ENCODE results near the gene COL6A2. TPM values are rescaled to one million over a fixed set of nuclear protein-coding genes. Genes with fewer than 3 reads are reported as not detected.

COL6A2 gene
- total RNA-seq, 1 donor from 2014 or later, result 1,821 TPM

DNA sequence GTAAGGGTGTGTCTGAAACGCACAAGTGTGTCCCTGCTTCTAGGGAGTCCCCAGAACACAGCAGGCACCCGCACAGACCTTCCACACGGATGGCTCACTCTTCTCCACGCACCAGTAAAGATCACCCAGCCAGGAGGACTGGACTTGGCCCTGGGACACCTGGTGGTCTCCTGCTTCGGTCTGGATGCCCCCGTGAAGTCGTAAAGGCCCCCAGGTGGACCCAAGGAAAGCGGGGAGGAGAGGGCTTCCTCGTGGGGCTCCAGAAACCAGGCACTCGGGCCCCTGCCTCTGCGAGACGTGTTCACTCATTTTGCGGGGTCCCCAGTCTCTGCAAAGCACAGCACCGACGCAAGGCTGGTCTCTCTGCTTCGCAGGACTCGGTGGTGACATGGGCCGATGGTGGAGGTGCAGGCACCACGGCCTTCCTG, 20.2 kb upstream of the COL6A2 start:
- peak; percentile 80 for DNase-seq (ENCODE audit: extremely low spot score, unreplicated experiment)
- no peak overlapping the region for H3K27ac Mint-ChIP-seq (ENCODE audit: unreplicated experiment)
- H3K36me3 Mint-ChIP-seq (ENCODE audit: unreplicated experiment), result no peaks in the 10 kb centered on the region
- peaks cover 36% of the 10 kb centered on the region for H3K4me1 Mint-ChIP-seq (ENCODE audit: unreplicated experiment)
- H3K4me3 Mint-ChIP-seq (ENCODE audit: unreplicated experiment), result no peak overlapping the region
- H3K27me3 Mint-ChIP-seq (ENCODE audit: unreplicated experiment), result no peaks in the 10 kb centered on the region
- TF ChIP-seq CTCF (IDR thresholded peaks at IDR 0.05), result no peak
- H3K9me3 Mint-ChIP-seq (ENCODE audit: unreplicated experiment), result no peaks in the 10 kb centered on the region

DNA sequence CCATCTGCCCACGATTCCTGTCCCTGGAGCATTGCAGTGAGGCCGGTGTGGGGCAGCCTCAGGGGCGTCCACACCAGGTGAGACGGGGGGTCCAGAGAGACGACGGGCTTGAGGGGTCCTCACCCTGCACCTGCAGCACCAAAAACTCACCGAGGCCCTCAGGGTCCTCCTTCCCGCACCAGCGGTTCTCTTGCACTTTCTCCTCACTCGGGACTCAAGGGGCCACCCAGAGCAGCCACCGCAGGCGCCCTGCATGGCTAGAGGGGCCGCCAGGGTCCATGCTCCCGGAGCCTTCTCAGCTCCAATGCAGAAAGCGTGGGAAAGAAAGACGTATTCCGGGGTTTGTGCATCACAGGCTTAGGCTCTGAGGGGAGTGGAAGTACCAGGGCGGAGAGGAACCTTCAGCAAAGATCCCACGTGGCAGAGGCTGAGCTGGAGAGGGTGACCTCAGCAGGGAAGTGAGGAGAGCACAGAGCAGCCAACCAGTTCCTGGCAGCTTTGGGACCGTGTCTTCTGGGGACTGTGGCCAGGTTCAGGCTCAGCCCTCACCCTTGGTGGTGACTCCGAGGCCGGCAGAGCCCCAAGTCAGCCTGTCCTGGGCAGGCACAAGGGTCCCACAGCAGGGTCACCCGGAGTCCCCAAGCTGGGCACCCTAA, 19.5 kb upstream of the COL6A2 start:
- H3K27me3 Mint-ChIP-seq (ENCODE audit: unreplicated experiment), result no peaks in the 10 kb centered on the region
- DNase-seq (ENCODE audit: extremely low spot score, unreplicated experiment), result peak; percentile 81
- H3K27ac Mint-ChIP-seq (ENCODE audit: unreplicated experiment), result peak overlapping the region; percentile 75

DNA sequence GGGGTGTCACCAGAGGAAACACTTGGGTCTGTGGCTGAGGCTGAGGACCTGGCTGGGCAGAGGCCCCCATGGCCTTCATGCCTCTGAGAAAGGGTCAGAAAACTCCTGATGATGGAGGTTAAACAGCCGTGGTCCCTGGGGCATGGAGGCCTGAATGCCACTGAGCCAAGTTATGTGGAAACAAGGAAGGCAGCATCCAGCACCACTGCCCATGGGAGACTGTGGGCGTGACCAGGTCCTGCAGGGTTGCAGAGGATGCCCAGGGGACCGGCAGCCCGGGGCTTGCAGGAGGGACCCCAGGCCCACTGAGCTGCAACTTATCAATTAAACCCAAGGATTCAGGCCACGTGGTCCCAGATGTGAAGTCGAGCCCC, 18.9 kb upstream of the COL6A2 start:
- Mint-ChIP-seq H3K36me3 (ENCODE audit: unreplicated experiment) (no peaks in the 10 kb centered on the region), H3K27me3 (ENCODE audit: unreplicated experiment) (no peaks in the 10 kb centered on the region), H3K4me1 (ENCODE audit: unreplicated experiment) (peaks cover 45% of the 10 kb centered on the region), H3K27ac (ENCODE audit: unreplicated experiment) (peak overlapping the region; percentile 75), H3K4me3 (ENCODE audit: unreplicated experiment) (no peak overlapping the region), H3K9me3 (ENCODE audit: unreplicated experiment) (no peaks in the 10 kb centered on the region)
- DNase-seq (ENCODE audit: extremely low spot score, unreplicated experiment), result peak; percentile 78
- no peak for TF ChIP-seq CTCF (IDR thresholded peaks at IDR 0.05)

More for the DNA sequence above, 19.5 kb upstream of the COL6A2 start:
- no peak overlapping the region for H3K4me3 Mint-ChIP-seq (ENCODE audit: unreplicated experiment)
- no peaks in the 10 kb centered on the region for H3K9me3 Mint-ChIP-seq (ENCODE audit: unreplicated experiment)
- peaks cover 40% of the 10 kb centered on the region for H3K4me1 Mint-ChIP-seq (ENCODE audit: unreplicated experiment)
- H3K36me3 Mint-ChIP-seq (ENCODE audit: unreplicated experiment), result no peaks in the 10 kb centered on the region
- no peak for TF ChIP-seq CTCF (IDR thresholded peaks at IDR 0.05)

- no peaks in the 10 kb centered on the region for H3K27me3 Mint-ChIP-seq (ENCODE audit: unreplicated experiment)
- H3K4me3 Mint-ChIP-seq (ENCODE audit: unreplicated experiment), result no peak overlapping the region
- DNase-seq (ENCODE audit: extremely low spot score, unreplicated experiment), result peak; percentile 87
- peaks cover 46% of the 10 kb centered on the region for H3K4me1 Mint-ChIP-seq (ENCODE audit: unreplicated experiment)
- TF ChIP-seq CTCF (IDR thresholded peaks at IDR 0.05), result no peak
- no peaks in the 10 kb centered on the region for H3K36me3 Mint-ChIP-seq (ENCODE audit: unreplicated experiment)
- H3K27ac Mint-ChIP-seq (ENCODE audit: unreplicated experiment), result peak overlapping the region; percentile 75
- H3K9me3 Mint-ChIP-seq (ENCODE audit: unreplicated experiment), result no peaks in the 10 kb centered on the region
Measured at GRCh38 chr21:46079352-46080170, 18.4 kb upstream of the COL6A2 start.
